Effector memory CD8-positive, alpha-beta T cell (primary cell): ENCODE data around the gene MAP1LC3B2.
"Not testable (repeated sequence)": the region's sequence is repeated elsewhere in the genome, so short reads cannot be mapped to it uniquely, and the experiment has no call there.

ENCODE experiments used
- ATAC-seq: fragments of 150-1000 bp; cut with Tn5 transposase; replicated peaks from 2 replicates; pipeline ENCODE4 v1.10.0; 2021; ENCODE audit warnings: mild to moderate bottlenecking, moderate library complexity
- DNase-seq, 3 experiments: peaks; one replicate each; pipeline ENCODE4 v3.0.0; 2021
- H3K27ac Mint-ChIP-seq, 2 donors: one replicate each; pipeline ENCODE4 v1.8.0; 2022; ENCODE audit warnings: mild to moderate bottlenecking in 2 of 2, mixed read lengths in 2 of 2, moderate library complexity in 2 of 2
- H3K27me3 Mint-ChIP-seq, 2 donors: one replicate each; pipeline ENCODE4 v1.8.0; 2022; ENCODE audit warnings: mixed read lengths in 2 of 2
- H3K36me3 Mint-ChIP-seq: one replicate; pipeline ENCODE4 v1.8.0; 2022; ENCODE audit warnings: mild to moderate bottlenecking, moderate library complexity, mixed read lengths; ENCODE audit not compliant: insufficient read depth
- H3K4me1 Mint-ChIP-seq, 2 donors: one replicate each; pipeline ENCODE4 v1.8.0; 2022; ENCODE audit warnings: low read depth in 2 of 2, mixed read lengths in 2 of 2
- H3K4me3 Mint-ChIP-seq, 2 donors: one replicate each; pipeline ENCODE4 v1.8.0; 2022; ENCODE audit warnings: mild to moderate bottlenecking in 2 of 2, mixed read lengths in 2 of 2, moderate library complexity in 2 of 2
- H3K9me3 Mint-ChIP-seq, 2 donors: one replicate each; pipeline ENCODE4 v1.8.0; 2022; ENCODE audit warnings: mixed read lengths in 2 of 2

MAP1LC3B2 gene

DNA sequence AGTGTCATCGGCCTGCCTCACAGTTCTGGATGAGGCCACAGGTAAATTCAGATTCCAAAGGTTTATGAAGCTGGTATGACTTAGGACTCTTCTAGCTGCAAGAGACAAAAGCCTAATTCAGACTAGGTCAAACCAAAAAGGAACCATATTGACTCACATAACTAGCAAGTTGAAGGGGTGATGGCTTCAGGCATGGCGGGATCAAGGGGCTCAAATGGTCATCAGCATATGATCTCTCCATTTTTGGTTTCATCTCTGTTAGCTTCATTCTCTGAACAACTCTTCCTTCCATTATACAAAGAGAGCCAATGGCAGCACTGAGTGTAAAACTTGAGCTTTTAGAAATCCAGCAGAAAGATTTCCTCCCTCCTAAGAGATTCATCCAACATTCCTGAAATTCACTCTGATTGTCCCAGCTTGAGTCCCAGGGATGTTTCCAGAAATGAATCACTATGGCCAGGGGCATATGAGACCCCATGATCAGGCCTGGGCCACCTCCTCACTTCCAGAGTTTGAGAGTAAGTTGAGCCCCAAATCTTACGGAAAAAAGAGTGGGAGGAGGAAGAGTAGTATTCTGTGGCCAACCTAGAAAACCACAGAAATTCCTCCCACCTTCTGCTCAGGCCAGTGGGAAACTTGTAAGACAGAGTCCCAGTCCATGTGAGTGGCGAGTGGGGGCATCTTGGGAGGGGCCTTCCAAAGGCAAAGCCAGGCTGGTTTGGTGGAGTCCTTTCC lies 2.0 kb upstream of the MAP1LC3B2 start:
- DNase-seq (no peak), ATAC-seq (no peak)
- H3K4me3 Mint-ChIP-seq = no peak overlapping the region
- H3K4me1 Mint-ChIP-seq = peaks cover 23% of the 10 kb centered on the region in 2 donors
- no peaks in the 10 kb centered on the region for H3K9me3 Mint-ChIP-seq
- peaks cover 12% of the 10 kb centered on the region for H3K36me3 Mint-ChIP-seq
- H3K27me3 Mint-ChIP-seq = no peaks in the 10 kb centered on the region
- H3K27ac Mint-ChIP-seq = no peak overlapping the region

DNA sequence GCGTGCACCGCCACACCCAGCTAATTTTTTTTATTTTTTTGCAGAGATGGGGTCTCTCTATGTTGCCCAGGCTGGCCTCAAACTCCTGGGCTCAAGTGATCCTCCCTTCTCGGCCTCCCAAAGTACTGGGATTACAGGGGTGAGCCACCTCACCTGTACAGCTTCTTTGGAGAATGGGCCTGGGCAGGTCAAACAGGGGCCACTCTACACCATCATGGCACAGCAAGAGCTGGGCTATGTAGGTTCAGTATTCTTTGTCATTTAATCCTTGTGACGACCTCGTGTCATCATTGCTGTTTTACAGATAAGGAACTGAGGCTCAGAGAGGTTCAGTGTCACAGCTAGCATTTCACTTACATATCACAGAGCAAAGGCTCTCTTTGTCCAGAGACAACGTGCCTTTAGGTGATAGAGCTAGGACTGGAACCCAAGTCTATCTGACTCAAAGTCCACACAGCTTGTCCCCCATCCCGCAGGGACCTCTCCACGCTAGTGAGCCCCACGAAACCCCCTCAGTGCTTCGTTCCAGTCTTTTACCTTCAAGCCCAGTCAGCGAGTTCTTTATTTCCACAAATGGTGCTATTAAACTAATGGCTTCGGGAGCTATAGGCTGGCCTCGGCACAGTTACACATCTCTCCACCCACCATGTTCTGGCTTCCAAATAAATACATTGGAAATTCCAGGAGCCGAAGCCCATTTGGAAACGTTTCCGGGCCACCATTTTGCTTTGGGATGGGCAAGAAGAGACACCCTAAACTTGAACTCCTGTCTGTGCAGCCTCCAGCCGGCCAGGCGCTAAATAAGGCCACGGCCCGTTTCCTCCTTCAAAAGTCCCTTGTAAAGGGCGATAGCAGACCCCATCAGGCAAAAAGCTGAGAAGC lies 660 bp upstream of the MAP1LC3B2 start:
- Mint-ChIP-seq H3K4me1 (peaks cover 23% of the 10 kb centered on the region in 2 donors), H3K36me3 (peaks cover 12% of the 10 kb centered on the region), H3K27me3 (no peaks in the 10 kb centered on the region), H3K4me3 (peak overlapping the region; percentile 85 to 87), H3K9me3 (no peaks in the 10 kb centered on the region), H3K27ac (peak overlapping the region; percentile 83 to 96)
- DNase-seq (no peak), ATAC-seq (no peak)

DNA sequence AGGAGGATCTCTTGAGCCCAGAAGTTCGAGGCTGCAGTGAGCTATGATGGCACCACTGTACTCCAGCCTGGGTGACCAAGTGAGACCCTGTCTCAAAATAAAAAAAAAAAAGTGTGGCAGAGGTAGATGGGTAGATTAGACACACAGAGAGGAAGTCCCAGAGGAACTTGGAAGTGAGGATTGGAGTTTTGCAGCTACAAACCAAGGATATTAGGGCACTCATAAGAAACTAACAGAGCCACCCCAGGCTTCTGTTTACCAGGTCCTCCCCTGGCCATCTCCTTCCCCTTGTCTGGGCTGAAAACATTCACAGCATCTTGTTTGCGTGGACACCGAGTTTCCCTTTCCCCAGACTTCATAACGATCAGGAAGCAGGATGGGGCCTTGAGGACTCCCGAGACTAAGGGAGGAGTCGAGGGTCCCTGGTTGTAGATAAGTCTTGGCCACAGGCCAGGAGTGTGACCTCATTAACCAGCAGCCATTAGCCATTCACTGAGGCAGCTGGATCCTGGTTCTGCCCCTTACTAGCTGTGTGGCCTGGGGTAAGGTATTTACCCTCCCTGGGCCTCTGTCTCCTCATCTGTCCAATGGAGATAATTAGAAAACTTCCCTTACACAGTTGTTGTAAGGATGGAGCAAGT lies 2.1 kb downstream of the MAP1LC3B2 start:
- no peaks in the 10 kb centered on the region for H3K27me3 Mint-ChIP-seq
- H3K36me3 Mint-ChIP-seq = peaks cover 12% of the 10 kb centered on the region
- H3K4me3 Mint-ChIP-seq = no peak overlapping the region
- peak overlapping the region in 1 of 2 donors; percentile 83 for H3K27ac Mint-ChIP-seq
- no peak for DNase-seq
- no peak for ATAC-seq
- H3K9me3 Mint-ChIP-seq = no peaks in the 10 kb centered on the region
- H3K4me1 Mint-ChIP-seq = peaks cover 23% of the 10 kb centered on the region in 2 donors

DNA sequence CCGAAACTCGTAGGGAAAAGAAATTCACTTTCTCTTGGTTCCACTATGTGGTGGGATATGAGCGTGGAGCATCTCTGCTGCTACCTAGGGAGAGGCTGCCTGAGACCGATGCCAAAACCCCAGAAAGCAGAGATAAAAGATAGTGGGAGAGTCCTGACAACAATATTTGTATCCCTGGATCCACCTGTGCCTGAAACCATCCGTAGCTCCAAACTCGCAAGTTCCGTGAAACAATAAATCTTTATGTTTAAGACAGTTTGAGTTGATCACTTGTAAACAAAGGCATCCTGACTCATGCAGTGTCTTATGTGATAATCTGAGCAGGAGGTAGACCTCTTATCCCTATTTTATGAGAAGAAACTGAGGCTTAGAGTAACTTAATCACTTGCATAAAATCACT lies 2.9 kb downstream of the MAP1LC3B2 start:
- no peak for DNase-seq
- Mint-ChIP-seq H3K4me1 (peaks cover 23% of the 10 kb centered on the region in 2 donors), H3K27ac (no peak overlapping the region), H3K27me3 (no peaks in the 10 kb centered on the region), H3K36me3 (peaks cover 12% of the 10 kb centered on the region), H3K9me3 (no peaks in the 10 kb centered on the region), H3K4me3 (no peak overlapping the region)
- ATAC-seq = no peak

DNA sequence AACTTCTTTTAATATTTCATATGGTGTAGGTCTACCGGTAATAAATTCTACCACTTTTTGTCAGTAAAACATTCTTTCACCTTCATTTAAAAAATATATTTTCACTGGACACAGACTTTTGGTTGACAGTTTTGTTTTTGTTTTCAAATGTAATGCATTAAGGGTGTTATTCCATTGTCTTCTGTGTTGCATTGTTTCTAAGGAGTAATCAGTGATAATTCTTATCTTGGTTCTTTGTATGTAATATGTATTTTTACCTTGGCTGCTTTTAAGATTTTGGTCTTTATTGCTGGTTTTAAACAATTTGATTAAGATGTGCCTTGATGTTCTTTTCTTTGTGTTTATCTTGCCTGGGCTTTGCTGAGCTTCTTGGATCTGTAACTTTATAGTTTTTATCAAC lies 4.1 kb downstream of the MAP1LC3B2 start:
- Mint-ChIP-seq H3K27me3 (no peaks in the 10 kb centered on the region), H3K4me3 (no peak overlapping the region), H3K36me3 (peaks cover 12% of the 10 kb centered on the region), H3K9me3 (no peaks in the 10 kb centered on the region), H3K27ac (no peak overlapping the region), H3K4me1 (peaks cover 23% of the 10 kb centered on the region in 2 donors)
- DNase-seq = no peak
- no peak for ATAC-seq

DNA sequence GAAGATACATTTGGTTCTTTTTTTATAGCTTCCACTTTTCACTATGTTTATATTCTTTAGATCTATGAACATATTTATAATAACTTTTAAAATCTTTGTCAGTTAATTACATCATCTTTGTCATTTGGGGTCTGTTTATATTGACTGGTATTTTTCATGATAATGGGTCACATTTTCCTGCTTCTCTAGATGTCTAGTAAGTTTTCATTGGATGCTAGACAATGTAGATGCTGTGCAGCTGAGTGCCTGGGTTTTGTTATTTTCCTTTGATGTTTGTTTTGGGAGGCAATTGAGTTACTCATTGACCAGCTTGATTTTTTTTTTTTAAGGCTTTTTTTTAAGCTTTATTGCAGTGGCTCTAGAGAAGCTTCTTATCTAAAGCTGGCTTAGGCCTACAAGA lies 4.9 kb downstream of the MAP1LC3B2 start:
- H3K4me1 Mint-ChIP-seq = peaks cover 15 to 17% of the 10 kb centered on the region in 2 donors
- H3K9me3 Mint-ChIP-seq = no peaks in the 10 kb centered on the region
- no peak for ATAC-seq
- H3K27ac Mint-ChIP-seq = no peak overlapping the region
- H3K4me3 Mint-ChIP-seq = no peak overlapping the region
- no peaks in the 10 kb centered on the region for H3K27me3 Mint-ChIP-seq
- DNase-seq = no peak
- peaks cover 12% of the 10 kb centered on the region for H3K36me3 Mint-ChIP-seq

DNA sequence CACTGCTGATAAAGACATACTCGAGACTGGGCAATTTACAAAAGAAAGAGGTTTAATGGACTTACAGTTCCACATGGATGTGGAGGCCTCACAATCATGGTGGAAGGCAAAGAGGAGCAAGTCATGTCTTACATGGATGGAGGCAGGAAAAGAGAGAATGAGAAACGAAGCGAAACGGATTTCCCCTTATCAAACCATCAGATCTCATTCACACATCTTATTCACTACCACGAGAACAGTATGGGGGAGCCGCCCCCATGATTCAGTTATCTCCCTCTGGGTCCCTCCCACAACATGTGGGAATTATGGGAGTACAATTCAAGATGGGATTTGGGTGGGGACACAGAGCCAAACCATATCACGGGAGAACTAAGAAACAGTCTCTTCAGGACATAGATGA lies 6.0 kb downstream of the MAP1LC3B2 start:
- H3K36me3 Mint-ChIP-seq, H3K9me3 Mint-ChIP-seq, ATAC-seq, H3K4me1 Mint-ChIP-seq, H3K4me3 Mint-ChIP-seq, H3K27ac Mint-ChIP-seq, DNase-seq, H3K27me3 Mint-ChIP-seq: not testable (repeated sequence)

DNA sequence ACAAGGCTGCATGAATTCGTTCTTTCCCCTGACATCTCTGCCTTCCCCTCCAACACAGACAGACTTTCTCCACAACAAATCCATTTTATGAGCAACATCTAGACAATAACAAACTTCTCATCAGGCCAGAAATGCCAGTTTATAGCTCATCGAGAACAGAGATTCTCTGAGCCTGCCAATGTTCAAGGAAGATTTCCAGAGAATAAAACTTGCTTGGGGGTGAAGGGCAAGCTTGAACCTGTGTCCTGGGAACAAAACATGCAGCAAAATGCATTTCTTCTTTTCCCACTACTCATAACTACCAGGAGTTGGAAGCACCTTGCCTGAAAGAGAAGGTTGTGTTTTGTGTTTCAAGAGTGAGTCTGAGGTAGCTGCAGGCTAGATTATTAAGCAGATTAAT lies 6.8 kb downstream of the MAP1LC3B2 start:
- Mint-ChIP-seq H3K4me1 (peaks cover 0 to 1% of the 10 kb centered on the region in 2 donors), H3K27ac (no peak overlapping the region), H3K36me3 (no peaks in the 10 kb centered on the region), H3K4me3 (no peak overlapping the region), H3K9me3 (no peaks in the 10 kb centered on the region), H3K27me3 (no peaks in the 10 kb centered on the region)
- DNase-seq = no peak
- no peak for ATAC-seq

DNA sequence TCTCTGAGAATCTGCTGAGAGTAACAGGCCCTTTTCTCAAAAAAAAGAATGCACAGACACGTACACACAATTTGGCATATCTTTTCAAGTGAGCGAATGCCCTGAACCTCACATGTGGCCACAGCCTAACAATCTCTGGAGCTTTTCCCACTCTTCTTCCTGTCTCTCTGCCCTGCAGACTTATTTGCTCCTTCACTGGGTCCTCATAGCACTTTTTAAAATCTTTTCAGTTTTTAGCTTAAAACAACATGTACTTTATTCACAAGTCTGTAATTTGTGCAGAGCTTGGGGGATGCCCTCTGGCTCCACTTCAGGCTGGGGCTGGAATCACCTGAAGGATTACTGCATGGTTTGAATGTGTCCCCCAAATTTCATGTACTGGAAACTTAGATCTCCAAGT lies 9.0 kb downstream of the MAP1LC3B2 start:
- ATAC-seq = no peak
- Mint-ChIP-seq H3K9me3 (no peaks in the 10 kb centered on the region), H3K27ac (no peak overlapping the region), H3K4me3 (no peak overlapping the region), H3K36me3 (no peaks in the 10 kb centered on the region), H3K27me3 (no peaks in the 10 kb centered on the region), H3K4me1 (no peaks in the 10 kb centered on the region)
- no peak for DNase-seq

DNA sequence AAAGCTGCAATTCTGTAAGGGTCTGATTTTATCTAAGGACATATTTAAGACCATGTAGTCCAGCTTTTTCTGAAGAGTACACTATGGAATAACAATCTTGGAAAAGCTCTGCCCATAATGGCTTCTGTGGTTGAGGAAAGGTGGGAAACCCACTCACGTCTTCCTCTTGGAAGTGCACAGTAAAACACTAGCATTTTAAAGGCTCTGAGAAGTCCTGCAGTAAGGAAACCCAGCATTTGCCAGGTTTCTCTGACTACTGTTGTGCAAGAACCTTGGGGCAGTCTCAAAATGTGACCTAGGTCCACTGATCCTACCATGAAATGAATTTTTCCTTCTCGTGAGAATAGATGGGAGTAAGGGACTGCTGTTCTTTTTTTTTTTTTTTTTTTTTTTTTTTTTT lies 11.9 kb downstream of the MAP1LC3B2 start:
- Mint-ChIP-seq H3K9me3 (no peaks in the 10 kb centered on the region), H3K4me3 (no peak overlapping the region), H3K27me3 (no peaks in the 10 kb centered on the region), H3K4me1 (no peaks in the 10 kb centered on the region), H3K36me3 (no peaks in the 10 kb centered on the region), H3K27ac (no peak overlapping the region)
- ATAC-seq (no peak), DNase-seq (no peak)

DNA sequence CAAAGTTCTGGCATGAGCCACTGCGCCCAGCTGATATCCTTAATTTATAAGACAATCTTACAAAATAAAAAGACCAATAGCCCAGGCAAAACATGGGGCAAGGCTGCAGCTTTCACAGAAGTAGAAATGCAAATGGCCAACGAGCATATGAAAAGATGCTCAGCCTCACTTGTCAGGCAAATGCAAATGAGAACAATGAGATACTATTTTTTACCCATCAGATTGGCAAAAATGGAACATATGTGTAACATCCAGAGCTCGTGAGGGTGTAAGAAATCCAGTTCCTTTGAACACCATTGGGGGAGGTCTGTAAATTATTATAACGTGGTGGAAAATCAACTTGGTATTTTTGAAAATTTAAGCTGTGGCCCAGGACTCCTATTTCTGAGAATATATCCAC lies 14.6 kb downstream of the MAP1LC3B2 start:
- no peak overlapping the region for H3K27ac Mint-ChIP-seq
- ATAC-seq = no peak
- no peaks in the 10 kb centered on the region for H3K27me3 Mint-ChIP-seq
- no peaks in the 10 kb centered on the region for H3K9me3 Mint-ChIP-seq
- no peaks in the 10 kb centered on the region for H3K4me1 Mint-ChIP-seq
- H3K4me3 Mint-ChIP-seq = no peak overlapping the region
- no peak for DNase-seq
- H3K36me3 Mint-ChIP-seq = no peaks in the 10 kb centered on the region

DNA sequence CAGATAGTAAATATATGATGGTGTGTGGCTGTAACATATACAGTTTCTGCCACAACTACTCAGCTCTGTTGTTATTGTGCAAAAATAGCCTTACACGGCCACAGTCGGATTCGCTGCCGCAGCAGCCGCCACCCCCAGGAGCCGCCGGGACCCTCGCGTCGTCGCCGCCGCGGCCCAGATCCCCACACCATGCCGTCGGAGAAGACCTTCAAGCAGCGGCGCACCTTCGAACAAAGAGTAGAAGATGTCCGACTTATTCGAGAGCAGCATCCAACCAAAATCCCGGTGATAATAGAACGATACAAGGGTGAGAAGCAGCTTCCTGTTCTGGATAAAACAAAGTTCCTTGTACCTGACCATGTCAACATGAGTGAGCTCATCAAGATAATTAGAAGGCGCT lies 16.6 kb downstream of the MAP1LC3B2 start:
- not testable (repeated sequence) for DNase-seq, H3K9me3 Mint-ChIP-seq, H3K4me1 Mint-ChIP-seq, ATAC-seq, H3K27ac Mint-ChIP-seq, H3K4me3 Mint-ChIP-seq, H3K36me3 Mint-ChIP-seq
- H3K27me3 Mint-ChIP-seq = peaks cover 0 to 17% of the 10 kb centered on the region in 2 donors

DNA sequence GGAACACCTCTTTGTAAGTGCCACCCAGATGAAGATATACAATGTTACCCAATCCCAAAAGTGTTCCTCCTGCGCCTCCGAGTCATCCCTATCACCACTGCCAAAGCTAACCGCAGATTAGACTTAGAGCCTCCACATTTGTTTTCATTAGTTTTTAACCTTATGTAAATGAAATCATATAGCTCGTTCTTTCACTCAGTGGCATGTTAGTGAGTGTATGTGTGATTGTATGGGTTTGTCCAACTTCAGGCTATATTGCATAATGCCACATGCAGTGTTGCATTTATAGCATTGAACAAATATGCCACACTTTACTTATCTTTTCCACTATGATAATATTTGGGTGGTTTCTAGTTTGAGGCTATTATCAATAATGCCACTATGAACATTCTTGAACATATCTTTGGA lies 18.0 kb downstream of the MAP1LC3B2 start:
- Mint-ChIP-seq H3K9me3 (no peaks in the 10 kb centered on the region), H3K36me3 (no peaks in the 10 kb centered on the region), H3K27me3 (peaks cover 0 to 17% of the 10 kb centered on the region in 2 donors), H3K27ac (no peak overlapping the region), H3K4me3 (no peak overlapping the region), H3K4me1 (no peaks in the 10 kb centered on the region)
- DNase-seq (no peak), ATAC-seq (no peak)
